Immature natural killer cell (primary cell): ENCODE measurements around the gene RADIL. TPM values are rescaled to one million over a fixed set of nuclear protein-coding genes. Genes with fewer than 3 reads are reported as not detected.
A peak's percentile ranks its signal among the peaks of the same experiment; 100 is the strongest.
"Not testable (repeated sequence)": the region's sequence is repeated elsewhere in the genome, so short reads cannot be mapped to it uniquely, and the experiment has no call there.

Experiments used
- DNase-seq, 3 donors: peaks; one replicate each; pipeline ENCODE4 v3.0.0; 2022; ENCODE audit warnings: mixed read lengths in 1 of 3
- H3K27ac Mint-ChIP-seq, 6 donors: one replicate each; pipeline ENCODE4 v1.8.0; 2020; ENCODE audit warnings: mixed read lengths in 6 of 6, mild to moderate bottlenecking in 5 of 6, inconsistent platforms in 4 of 6, moderate library complexity in 3 of 6
- H3K27me3 Mint-ChIP-seq, 3 donors: one replicate each; pipeline ENCODE4 v1.8.0; 2020 to 2021; ENCODE audit warnings: low read depth in 3 of 3, mild to moderate bottlenecking in 3 of 3, mixed read lengths in 3 of 3, moderate library complexity in 3 of 3, inconsistent platforms in 1 of 3
- H3K36me3 Mint-ChIP-seq, 3 donors: one replicate each; pipeline ENCODE4 v1.8.0; 2020; ENCODE audit warnings: mixed read lengths in 3 of 3, inconsistent platforms in 2 of 3, mild to moderate bottlenecking in 2 of 3
- H3K4me1 Mint-ChIP-seq, 2 donors: one replicate each; pipeline ENCODE4 v1.8.0; 2020; ENCODE audit warnings: inconsistent platforms in 2 of 2, mild to moderate bottlenecking in 2 of 2, mixed read lengths in 2 of 2, moderate library complexity in 1 of 2
- H3K4me3 Mint-ChIP-seq, 5 donors: one replicate each; pipeline ENCODE4 v1.8.0; 2020; ENCODE audit warnings: mild to moderate bottlenecking in 5 of 5, mixed read lengths in 5 of 5, inconsistent platforms in 3 of 5, moderate library complexity in 3 of 5
- H3K9me3 Mint-ChIP-seq, 6 donors: one replicate each; pipeline ENCODE4 v1.8.0; 2020; ENCODE audit warnings: mild to moderate bottlenecking in 6 of 6, mixed read lengths in 6 of 6, inconsistent platforms in 4 of 6, moderate library complexity in 3 of 6
- polyA plus RNA-seq, 3 donors: library from polyadenylated mRNA; unstranded; fragments of 300-500 nt; fragmentation: Illumina TruSeq; gene quantifications; one replicate each; pipeline ENCODE4 v1.2.3, GENCODE V29; 2021

The RADIL gene
- polyA plus RNA-seq, 3 donors from 2014 or later = not detected

DNA sequence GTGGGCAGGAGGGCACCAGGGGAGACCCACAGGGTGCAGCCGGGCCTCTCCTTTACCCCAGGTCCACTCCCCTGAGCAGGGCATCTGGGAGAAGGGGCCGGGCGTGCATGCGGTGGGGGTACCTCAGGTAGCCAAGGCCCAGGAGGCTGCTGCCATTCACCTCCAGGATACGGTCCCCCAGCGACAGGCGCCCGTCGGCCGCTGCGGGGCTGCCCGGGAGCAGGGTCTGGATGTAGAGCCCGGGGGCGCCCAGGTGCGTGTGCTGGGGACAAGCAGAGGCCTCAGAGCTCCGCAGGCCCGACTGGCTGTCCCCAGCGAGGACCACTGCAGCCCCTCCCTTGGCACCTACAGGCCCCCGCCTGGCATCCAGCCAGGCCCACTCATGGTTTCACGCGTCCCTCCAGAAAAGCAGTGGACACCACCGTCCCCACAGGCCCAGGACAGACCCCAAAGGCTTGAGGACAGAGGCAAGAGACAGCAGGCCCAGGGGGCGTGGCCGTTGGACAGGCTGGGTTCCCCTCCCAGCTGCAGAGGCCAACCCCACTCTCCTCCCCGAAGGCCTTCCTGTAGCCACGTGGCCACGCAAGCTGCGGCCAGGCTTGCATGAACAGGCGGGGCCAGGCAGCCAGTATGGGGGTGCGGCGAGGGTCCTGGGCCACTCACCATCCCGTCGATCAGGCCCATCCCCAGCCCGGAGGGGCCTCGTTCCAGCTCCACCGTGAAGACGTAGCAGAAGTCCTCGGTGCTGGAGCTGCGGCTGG is 83.8 kb downstream of the RADIL start:
- H3K9me3 Mint-ChIP-seq = no peaks in the 10 kb centered on the region
- peaks cover 0 to 2% (median 0%) of the 10 kb centered on the region in 3 donors for H3K27me3 Mint-ChIP-seq
- no peak for DNase-seq
- H3K36me3 Mint-ChIP-seq = no peaks in the 10 kb centered on the region
- no peak overlapping the region for H3K27ac Mint-ChIP-seq
- peaks cover under 1 to 1% of the 10 kb centered on the region in 2 donors for H3K4me1 Mint-ChIP-seq
- H3K4me3 Mint-ChIP-seq = no peak overlapping the region

GRCh38 chr7:4798706-4799235 is 84.7 kb downstream of the RADIL start:
- peaks cover 9 to 11% of the 10 kb centered on the region in 2 donors for H3K4me1 Mint-ChIP-seq
- H3K27me3 Mint-ChIP-seq = peaks cover 0 to 2% (median 2%) of the 10 kb centered on the region in 3 donors
- DNase-seq = no peak
- no peak overlapping the region for H3K27ac Mint-ChIP-seq
- peaks cover 0 to 6% (median 0%) of the 10 kb centered on the region in 3 donors for H3K36me3 Mint-ChIP-seq
- no peak overlapping the region for H3K4me3 Mint-ChIP-seq
- H3K9me3 Mint-ChIP-seq = no peaks in the 10 kb centered on the region

DNA sequence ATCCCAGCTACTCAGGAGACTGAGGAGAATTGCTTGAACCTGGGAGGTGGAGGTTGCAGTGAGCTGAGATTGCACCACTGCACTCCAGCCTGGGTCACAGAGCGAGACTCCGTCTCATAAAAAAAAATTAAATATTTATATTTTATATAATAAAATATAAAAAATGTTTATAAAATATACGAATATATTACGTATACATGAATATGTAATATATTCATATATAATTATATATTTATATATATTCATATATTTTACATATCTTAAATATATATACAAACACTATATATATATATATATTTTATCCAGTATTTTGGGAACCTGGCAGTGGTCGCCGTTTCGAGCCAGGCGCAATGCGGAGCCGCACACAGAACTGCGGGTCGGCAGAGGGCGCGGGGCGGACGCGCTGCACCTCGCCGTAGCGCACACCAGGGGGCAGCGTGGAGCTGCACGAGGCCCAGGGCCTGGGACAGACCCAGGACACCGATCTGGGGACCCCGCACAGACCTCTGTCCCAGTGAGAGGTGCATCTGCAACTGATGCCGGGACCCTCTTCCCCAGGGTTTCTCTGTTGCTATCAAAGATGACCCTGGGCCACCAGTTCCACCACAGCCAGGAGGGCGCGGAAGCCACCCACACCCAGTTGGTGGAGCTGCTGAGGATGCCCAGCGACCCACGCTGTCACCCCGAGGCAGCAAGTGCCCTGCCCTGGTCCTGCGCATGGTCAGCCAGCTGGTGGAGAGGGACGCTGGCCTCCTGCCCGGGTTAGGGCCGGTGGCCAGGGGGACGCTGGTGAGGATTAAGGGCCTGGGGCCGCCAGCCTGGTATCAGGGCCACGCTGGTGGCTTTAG is 85.4 kb downstream of the RADIL start:
- Mint-ChIP-seq H3K27me3 (peaks cover 0 to 2% (median 2%) of the 10 kb centered on the region in 3 donors), H3K4me3 (no peak overlapping the region), H3K27ac (no peak overlapping the region)

GRCh38 chr7:4796453-4796852 is 87.1 kb downstream of the RADIL start:
- H3K36me3 Mint-ChIP-seq = peaks cover 0 to 6% (median 3%) of the 10 kb centered on the region in 3 donors
- peaks cover 0 to 2% (median 2%) of the 10 kb centered on the region in 3 donors for H3K27me3 Mint-ChIP-seq
- no peak overlapping the region for H3K27ac Mint-ChIP-seq
- no peak overlapping the region for H3K4me3 Mint-ChIP-seq
- no peaks in the 10 kb centered on the region for H3K9me3 Mint-ChIP-seq
- peaks cover 14 to 15% of the 10 kb centered on the region in 2 donors for H3K4me1 Mint-ChIP-seq
- DNase-seq = no peak

More for the DNA sequence above, 85.4 kb downstream of the RADIL start:
- DNase-seq = peak; percentile 50 to 56 (median 55)
- no peaks in the 10 kb centered on the region for H3K9me3 Mint-ChIP-seq
- peaks cover 0 to 6% (median 0%) of the 10 kb centered on the region in 3 donors for H3K36me3 Mint-ChIP-seq
- peaks cover 9 to 11% of the 10 kb centered on the region in 2 donors for H3K4me1 Mint-ChIP-seq

- no peaks in the 10 kb centered on the region for H3K9me3 Mint-ChIP-seq
- H3K27me3 Mint-ChIP-seq = peaks cover 0 to 2% (median 2%) of the 10 kb centered on the region in 3 donors
- H3K36me3 Mint-ChIP-seq = peaks cover 0 to 6% (median 5%) of the 10 kb centered on the region in 3 donors
- no peak for DNase-seq
- peak overlapping the region in 4 of 6 donors; percentile 12 to 62 (median 24) for H3K27ac Mint-ChIP-seq
- peaks cover 15 to 17% of the 10 kb centered on the region in 2 donors for H3K4me1 Mint-ChIP-seq
- H3K4me3 Mint-ChIP-seq = peak overlapping the region; percentile 60 to 82 (median 67)
These were observed 88.7 kb downstream of the RADIL start for GRCh38 chr7:4794591-4795350.

- not testable (repeated sequence) for H3K9me3 Mint-ChIP-seq, H3K27me3 Mint-ChIP-seq, H3K36me3 Mint-ChIP-seq, DNase-seq
- Mint-ChIP-seq H3K27ac (peak overlapping the region in 4 of 6 donors; percentile 12 to 62 (median 24)), H3K4me3 (peak overlapping the region; percentile 60 to 82 (median 67)), H3K4me1 (peaks cover 15 to 17% of the 10 kb centered on the region in 2 donors)
These were observed 89.3 kb downstream of the RADIL start for GRCh38 chr7:4794171-4794570.

DNA sequence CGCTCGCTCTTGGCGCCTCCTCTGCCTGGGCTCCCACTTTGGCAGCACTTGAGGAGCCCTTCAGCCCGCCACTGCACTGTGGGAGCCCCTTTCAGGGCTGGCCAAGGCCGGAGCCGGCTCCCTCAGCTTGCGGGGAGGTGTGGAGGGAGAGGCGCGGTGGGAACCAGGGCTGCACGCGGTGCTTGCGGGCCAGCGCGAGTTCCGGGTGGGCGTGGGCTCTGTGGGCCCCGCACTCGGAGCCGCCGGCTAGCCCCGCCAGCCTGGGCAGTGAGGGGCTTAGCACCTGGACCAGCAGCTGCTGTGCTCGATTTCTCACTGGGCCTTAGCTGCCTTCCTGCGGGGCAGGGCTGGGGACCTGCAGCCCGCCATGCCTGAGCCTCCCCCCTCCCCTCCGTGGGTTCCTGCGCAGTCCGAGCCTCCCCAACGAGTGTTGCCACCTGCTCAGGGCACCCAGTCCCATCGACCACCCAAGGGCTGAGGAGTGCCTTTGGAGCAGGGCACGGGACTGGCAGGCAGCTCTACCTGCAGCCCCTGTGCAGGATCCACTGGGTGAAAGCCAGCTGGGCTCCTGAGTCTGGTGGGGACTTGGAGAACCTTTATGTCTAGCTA is 90.0 kb downstream of the RADIL start:
- not testable (repeated sequence) for H3K36me3 Mint-ChIP-seq, DNase-seq, H3K9me3 Mint-ChIP-seq, H3K27me3 Mint-ChIP-seq, H3K27ac Mint-ChIP-seq, H3K4me3 Mint-ChIP-seq
- peaks cover 15 to 17% of the 10 kb centered on the region in 2 donors for H3K4me1 Mint-ChIP-seq

DNA sequence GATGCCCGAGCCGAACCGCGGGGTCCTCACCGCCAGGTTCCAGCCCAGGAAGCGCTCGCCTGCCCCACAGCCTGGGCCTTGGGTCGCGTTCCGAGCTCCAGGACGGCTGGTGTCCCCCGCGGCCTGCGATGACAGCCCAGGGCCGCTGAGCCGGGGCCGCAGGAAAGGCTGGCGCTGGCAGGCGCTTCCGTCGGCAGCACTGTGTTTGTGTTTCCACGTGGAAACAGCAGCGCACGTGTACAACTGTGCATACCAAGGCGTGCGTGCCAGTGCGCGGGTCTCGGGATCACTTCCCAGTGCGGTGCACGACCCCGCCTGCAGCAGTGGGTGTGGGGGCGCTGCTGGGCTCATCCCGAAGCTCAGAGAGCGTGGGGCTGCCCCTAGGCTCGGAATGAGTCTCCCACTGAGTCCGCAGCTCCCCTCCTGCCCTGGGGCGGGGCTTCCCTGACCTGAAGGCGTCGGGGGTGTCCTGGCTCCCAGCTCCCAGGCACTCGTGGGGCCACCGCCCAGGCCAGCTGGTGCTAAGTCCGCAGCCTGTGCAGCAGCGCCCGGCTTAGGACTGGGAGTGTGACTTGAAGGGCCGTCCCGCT is 90.9 kb downstream of the RADIL start:
- peak overlapping the region in 2 of 5 donors; percentile 8 to 26 for H3K4me3 Mint-ChIP-seq
- peak in 1 of 3 donors; percentile 17 for DNase-seq
- no peak overlapping the region for H3K27ac Mint-ChIP-seq

GRCh38 chr7:4791738-4792536 is 91.6 kb downstream of the RADIL start:
- Mint-ChIP-seq H3K27me3 (peaks cover 0 to 2% (median 0%) of the 10 kb centered on the region in 3 donors), H3K36me3 (peaks cover 0 to 6% (median 5%) of the 10 kb centered on the region in 3 donors), H3K9me3 (no peaks in the 10 kb centered on the region), H3K4me1 (peaks cover 15 to 17% of the 10 kb centered on the region in 2 donors), H3K27ac (peak overlapping the region in 4 of 6 donors; percentile 12 to 65 (median 43)), H3K4me3 (peak overlapping the region in 4 of 5 donors; percentile 15 to 50 (median 34))
- peak; percentile 74 to 79 (median 78) for DNase-seq

More for the DNA sequence above, 90.9 kb downstream of the RADIL start:
- Mint-ChIP-seq H3K9me3 (no peaks in the 10 kb centered on the region), H3K36me3 (peaks cover 0 to 6% (median 5%) of the 10 kb centered on the region in 3 donors), H3K27me3 (peaks cover 0 to 2% (median 2%) of the 10 kb centered on the region in 3 donors), H3K4me1 (peaks cover 15 to 17% of the 10 kb centered on the region in 2 donors)

GRCh38 chr7:4791101-4791737 is 92.3 kb downstream of the RADIL start:
- H3K36me3 Mint-ChIP-seq = peaks cover 0 to 6% (median 5%) of the 10 kb centered on the region in 3 donors
- no peak for DNase-seq
- peaks cover 0 to 2% (median 0%) of the 10 kb centered on the region in 3 donors for H3K27me3 Mint-ChIP-seq
- no peaks in the 10 kb centered on the region for H3K9me3 Mint-ChIP-seq
- peaks cover 15 to 17% of the 10 kb centered on the region in 2 donors for H3K4me1 Mint-ChIP-seq
- H3K4me3 Mint-ChIP-seq = peak overlapping the region in 4 of 5 donors; percentile 6 to 50 (median 28)
- H3K27ac Mint-ChIP-seq = peak overlapping the region in 3 of 6 donors; percentile 12 to 65 (median 40)

GRCh38 chr7:4790516-4790991 is 93.0 kb downstream of the RADIL start:
- Mint-ChIP-seq H3K27me3 (peaks cover 0 to 2% (median 0%) of the 10 kb centered on the region in 3 donors), H3K4me1 (peaks cover 15 to 17% of the 10 kb centered on the region in 2 donors), H3K36me3 (peaks cover 0 to 6% (median 5%) of the 10 kb centered on the region in 3 donors), H3K27ac (no peak overlapping the region), H3K9me3 (no peaks in the 10 kb centered on the region), H3K4me3 (no peak overlapping the region)
- no peak for DNase-seq
